ENCODE results near the gene ACOXL.

DNA sequence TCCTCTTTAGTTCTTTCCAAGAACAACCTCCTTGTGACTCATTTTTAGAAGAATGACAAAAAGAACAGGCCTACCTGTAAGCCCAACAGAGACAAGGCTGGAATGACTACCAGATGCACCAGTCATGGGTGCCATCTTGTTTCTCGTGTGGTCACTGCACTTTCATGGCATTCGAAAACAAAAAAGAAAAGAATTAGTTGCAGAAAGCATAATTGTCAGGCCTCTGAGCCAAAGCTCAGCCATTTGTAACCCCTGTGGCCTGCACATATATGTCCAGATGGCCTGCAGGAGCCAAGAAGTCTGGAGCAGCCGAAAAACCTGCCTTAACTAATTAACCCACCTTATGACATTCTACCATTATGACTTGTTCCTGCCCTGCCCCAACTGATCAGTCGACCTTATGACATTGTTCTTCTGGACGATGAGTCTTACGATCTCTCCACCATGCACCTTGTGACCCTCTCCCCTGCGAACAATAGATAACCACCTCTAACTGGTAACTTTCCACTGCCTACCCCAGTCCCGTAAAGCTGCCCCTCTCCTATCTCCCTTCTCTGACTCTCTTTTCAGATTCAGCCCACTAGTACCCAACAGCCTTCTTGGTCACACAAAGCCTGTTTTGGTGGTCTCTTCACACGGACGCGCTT lies 40.6 kb upstream of the ACOXL start:
- TF ChIP-seq, protein P1, sequence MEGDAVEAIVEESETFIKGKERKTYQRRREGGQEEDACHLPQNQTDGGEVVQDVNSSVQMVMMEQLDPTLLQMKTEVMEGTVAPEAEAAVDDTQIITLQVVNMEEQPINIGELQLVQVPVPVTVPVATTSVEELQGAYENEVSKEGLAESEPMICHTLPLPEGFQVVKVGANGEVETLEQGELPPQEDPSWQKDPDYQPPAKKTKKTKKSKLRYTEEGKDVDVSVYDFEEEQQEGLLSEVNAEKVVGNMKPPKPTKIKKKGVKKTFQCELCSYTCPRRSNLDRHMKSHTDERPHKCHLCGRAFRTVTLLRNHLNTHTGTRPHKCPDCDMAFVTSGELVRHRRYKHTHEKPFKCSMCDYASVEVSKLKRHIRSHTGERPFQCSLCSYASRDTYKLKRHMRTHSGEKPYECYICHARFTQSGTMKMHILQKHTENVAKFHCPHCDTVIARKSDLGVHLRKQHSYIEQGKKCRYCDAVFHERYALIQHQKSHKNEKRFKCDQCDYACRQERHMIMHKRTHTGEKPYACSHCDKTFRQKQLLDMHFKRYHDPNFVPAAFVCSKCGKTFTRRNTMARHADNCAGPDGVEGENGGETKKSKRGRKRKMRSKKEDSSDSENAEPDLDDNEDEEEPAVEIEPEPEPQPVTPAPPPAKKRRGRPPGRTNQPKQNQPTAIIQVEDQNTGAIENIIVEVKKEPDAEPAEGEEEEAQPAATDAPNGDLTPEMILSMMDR (IDR thresholded peaks at IDR 0.05): no peak
- TF ChIP-seq POLR2A (IDR thresholded peaks at IDR 0.05): no peak
